Activated CD8-positive, alpha-beta memory T cell treated with anti-CD3 and anti-CD28 coated beads, Interleukin-2, amount 10 ng/mL, durations not matched to agents 7 days and 5 days (primary cell): ENCODE results near the gene PAPSS1. TPM values are rescaled to one million over a fixed set of nuclear protein-coding genes. Genes with fewer than 3 reads are reported as not detected.
"Not testable (repeated sequence)": the region's sequence is repeated elsewhere in the genome, so short reads cannot be mapped to it uniquely, and the experiment has no call there.

ENCODE experiments used
- ATAC-seq: fragments of 150-1000 bp; cut with Tn5 transposase; one replicate; pipeline ENCODE4 v1.10.0; 2021; ENCODE audit warnings: moderate library complexity
- CTCF ChIA-PET: fragments of 350-600 bp; sonication (Branson Sonifier 250); formaldehyde crosslinking; loops from one replicate; lab custom pipeline; 2021; ENCODE audit warnings: antibody characterized with exemption; lab: Charles Lee
- DNase-seq: peaks from one replicate; pipeline ENCODE4 v3.0.0-alpha.2; 2020
- H3K27ac Mint-ChIP-seq: one replicate; pipeline ENCODE4 v1.8.0; 2021; ENCODE audit warnings: mild to moderate bottlenecking, mixed read lengths
- H3K27me3 Mint-ChIP-seq: one replicate; pipeline ENCODE4 v1.8.0; 2021; ENCODE audit warnings: mixed read lengths
- H3K36me3 Mint-ChIP-seq: one replicate; pipeline ENCODE4 v1.8.0; 2021; ENCODE audit warnings: mild to moderate bottlenecking, mixed read lengths
- H3K4me1 Mint-ChIP-seq: one replicate; pipeline ENCODE4 v1.8.0; 2021; ENCODE audit warnings: mixed read lengths
- H3K4me3 Mint-ChIP-seq: one replicate; pipeline ENCODE4 v1.8.0; 2021; ENCODE audit warnings: mild to moderate bottlenecking, moderate library complexity, mixed read lengths
- H3K9me3 Mint-ChIP-seq: one replicate; pipeline ENCODE4 v1.8.0; 2022; ENCODE audit warnings: low read depth, mixed read lengths
- total RNA-seq, 2 experiments: library from RNA; stranded (reverse); gene quantifications; one replicate each; pipeline ENCODE4 v1.2.3, GENCODE V29; 2021

Gene PAPSS1
- total RNA-seq, 2 experiments from 2014 or later, result 20.7 to 32.0 TPM

- ATAC-seq, result peak; percentile 1
- no peaks in the 10 kb centered on the region for H3K27me3 Mint-ChIP-seq
- H3K4me1 Mint-ChIP-seq, result peaks cover 25% of the 10 kb centered on the region
- no peak for DNase-seq
- peak overlapping the region; percentile 75 for H3K27ac Mint-ChIP-seq
- H3K4me3 Mint-ChIP-seq, result peak overlapping the region; percentile 85
- CTCF ChIA-PET, result interaction anchor here (1.0 kb wide), 1 partner anchor 23 kb away, joined by 3 read pairs; no protein-coding TSS in a partner anchor
- H3K9me3 Mint-ChIP-seq, result no peaks in the 10 kb centered on the region
- peaks cover 8% of the 10 kb centered on the region for H3K36me3 Mint-ChIP-seq
Observed at GRCh38 chr4:107719207-107719921, 670 bp downstream of the PAPSS1 start.

- no peaks in the 10 kb centered on the region for H3K9me3 Mint-ChIP-seq
- no peak for ATAC-seq
- CTCF ChIA-PET, result no interaction called here
Observed at GRCh38 chr4:107718351-107718965, 1.6 kb downstream of the PAPSS1 start.

GRCh38 chr4:107714256-107714655, 5.8 kb downstream of the PAPSS1 start:
- H3K36me3 Mint-ChIP-seq, result peaks cover 22% of the 10 kb centered on the region
- CTCF ChIA-PET, result no interaction called here
- peaks cover 22% of the 10 kb centered on the region for H3K4me1 Mint-ChIP-seq
- no peak overlapping the region for H3K27ac Mint-ChIP-seq
- H3K27me3 Mint-ChIP-seq, result no peaks in the 10 kb centered on the region
- no peak overlapping the region for H3K4me3 Mint-ChIP-seq
- ATAC-seq (no peak), DNase-seq (no peak)
- peaks cover 3% of the 10 kb centered on the region for H3K9me3 Mint-ChIP-seq

More at GRCh38 chr4:107718351-107718965, 1.6 kb downstream of the PAPSS1 start:
- H3K4me3 Mint-ChIP-seq, result peak overlapping the region; percentile 49
- no peak for DNase-seq
- H3K36me3 Mint-ChIP-seq, result peaks cover 13% of the 10 kb centered on the region
- H3K4me1 Mint-ChIP-seq, result peaks cover 25% of the 10 kb centered on the region
- no peaks in the 10 kb centered on the region for H3K27me3 Mint-ChIP-seq
- H3K27ac Mint-ChIP-seq, result no peak overlapping the region

- Mint-ChIP-seq H3K36me3 (peaks cover 25% of the 10 kb centered on the region), H3K9me3 (peaks cover 5% of the 10 kb centered on the region), H3K27me3 (no peaks in the 10 kb centered on the region), H3K4me3 (no peak overlapping the region), H3K27ac (no peak overlapping the region), H3K4me1 (peaks cover 8% of the 10 kb centered on the region)
- CTCF ChIA-PET, result no interaction called here
- ATAC-seq (no peak), DNase-seq (no peak)
Observed at GRCh38 chr4:107712236-107712635, 7.8 kb downstream of the PAPSS1 start.

- H3K27me3 Mint-ChIP-seq, result no peaks in the 10 kb centered on the region
- H3K27ac Mint-ChIP-seq, result no peak overlapping the region
- CTCF ChIA-PET, result no interaction called here
Observed at GRCh38 chr4:107711831-107712230, 8.2 kb downstream of the PAPSS1 start.

GRCh38 chr4:107710493-107711459, 9.3 kb downstream of the PAPSS1 start:
- no peak overlapping the region for H3K27ac Mint-ChIP-seq
- no peak overlapping the region for H3K4me3 Mint-ChIP-seq
- CTCF ChIA-PET, result no interaction called here
- no peak for DNase-seq
- no peaks in the 10 kb centered on the region for H3K27me3 Mint-ChIP-seq
- H3K36me3 Mint-ChIP-seq, result peaks cover 29% of the 10 kb centered on the region
- peaks cover 9% of the 10 kb centered on the region for H3K9me3 Mint-ChIP-seq
- H3K4me1 Mint-ChIP-seq, result peaks cover 8% of the 10 kb centered on the region
- ATAC-seq, result no peak

More at GRCh38 chr4:107711831-107712230, 8.2 kb downstream of the PAPSS1 start:
- no peak overlapping the region for H3K4me3 Mint-ChIP-seq
- DNase-seq (no peak), ATAC-seq (no peak)
- peaks cover 8% of the 10 kb centered on the region for H3K4me1 Mint-ChIP-seq
- H3K9me3 Mint-ChIP-seq, result peaks cover 5% of the 10 kb centered on the region
- peaks cover 25% of the 10 kb centered on the region for H3K36me3 Mint-ChIP-seq

- H3K36me3 Mint-ChIP-seq, result peaks cover 33% of the 10 kb centered on the region
- H3K27ac Mint-ChIP-seq, result no peak overlapping the region
- no peak overlapping the region for H3K4me3 Mint-ChIP-seq
- H3K4me1 Mint-ChIP-seq, result peaks cover 8% of the 10 kb centered on the region
- CTCF ChIA-PET, result no interaction called here
- ATAC-seq (no peak), DNase-seq (no peak)
- peaks cover 15% of the 10 kb centered on the region for H3K9me3 Mint-ChIP-seq
- H3K27me3 Mint-ChIP-seq, result no peaks in the 10 kb centered on the region
Observed at GRCh38 chr4:107709916-107710315, 10.1 kb downstream of the PAPSS1 start.

- ATAC-seq (no peak), DNase-seq (no peak)
- CTCF ChIA-PET, result interaction anchor here (1.2 kb wide), 1 partner anchor 28 kb away, joined by 3 read pairs; no protein-coding TSS in a partner anchor
- Mint-ChIP-seq H3K27ac (no peak overlapping the region), H3K9me3 (peaks cover 15% of the 10 kb centered on the region), H3K4me1 (peaks cover 8% of the 10 kb centered on the region), H3K36me3 (peaks cover 29% of the 10 kb centered on the region), H3K4me3 (no peak overlapping the region), H3K27me3 (no peaks in the 10 kb centered on the region)
Observed at GRCh38 chr4:107708225-107708624, 11.8 kb downstream of the PAPSS1 start.

GRCh38 chr4:107705742-107706556, 14.1 kb downstream of the PAPSS1 start:
- Mint-ChIP-seq H3K4me1 (peaks cover 9% of the 10 kb centered on the region), H3K36me3 (peaks cover 39% of the 10 kb centered on the region), H3K4me3 (no peak overlapping the region), H3K27me3 (no peaks in the 10 kb centered on the region), H3K9me3 (peaks cover 15% of the 10 kb centered on the region), H3K27ac (no peak overlapping the region)
- no peak for ATAC-seq
- CTCF ChIA-PET, result no interaction called here
- no peak for DNase-seq

GRCh38 chr4:107701565-107701964, 18.5 kb downstream of the PAPSS1 start:
- CTCF ChIA-PET, result no interaction called here
- H3K36me3 Mint-ChIP-seq, result peaks cover 45% of the 10 kb centered on the region
- H3K27ac Mint-ChIP-seq, result no peak overlapping the region
- H3K4me3 Mint-ChIP-seq, result no peak overlapping the region
- no peak for ATAC-seq
- H3K9me3 Mint-ChIP-seq, result peaks cover 10% of the 10 kb centered on the region
- DNase-seq, result no peak
- no peaks in the 10 kb centered on the region for H3K27me3 Mint-ChIP-seq
- H3K4me1 Mint-ChIP-seq, result peaks cover 2% of the 10 kb centered on the region

GRCh38 chr4:107699466-107700206, 20.4 kb downstream of the PAPSS1 start:
- ATAC-seq (no peak), DNase-seq (no peak)
- Mint-ChIP-seq H3K9me3 (peaks cover 2% of the 10 kb centered on the region), H3K4me3 (no peak overlapping the region), H3K27ac (no peak overlapping the region), H3K4me1 (peaks cover 2% of the 10 kb centered on the region), H3K36me3 (peaks cover 49% of the 10 kb centered on the region), H3K27me3 (no peaks in the 10 kb centered on the region)
- CTCF ChIA-PET, result no interaction called here

GRCh38 chr4:107696187-107696586, 23.8 kb downstream of the PAPSS1 start:
- not testable (repeated sequence) for H3K9me3 Mint-ChIP-seq

More at GRCh38 chr4:107696187-107696586, 23.8 kb downstream of the PAPSS1 start:
- ATAC-seq, H3K27me3 Mint-ChIP-seq, H3K4me3 Mint-ChIP-seq, DNase-seq, H3K27ac Mint-ChIP-seq: not testable (repeated sequence)
- H3K4me1 Mint-ChIP-seq, result peaks cover 20% of the 10 kb centered on the region
- CTCF ChIA-PET, result interaction anchor here (1.1 kb wide), 1 partner anchor 24 kb away, joined by 3 read pairs; the partner anchor contains the start of gene PAPSS1
- peaks cover 61% of the 10 kb centered on the region for H3K36me3 Mint-ChIP-seq
